K562 (cell line): ENCODE measurements around the gene DEPP1. TPM values are rescaled to one million over a fixed set of nuclear protein-coding genes. Genes with fewer than 3 reads are reported as not detected.

Experiments
- CBX3 ChIP-seq, 2 experiments: IDR thresholded peaks; 1 replicate in 1 of 2; 2 replicates in 1 of 2; pipeline ENCODE4 v1.6.1; 2012; ENCODE audit warnings: inconsistent platforms in 2 of 2, low read length in 2 of 2, borderline replicate concordance in 1 of 2, control low read depth in 1 of 2
- EP400 ChIP-seq: fragments of 450-650 bp; IDR thresholded peaks from 2 replicates; pipeline ENCODE4 v1.6.1; 2017; ENCODE audit warnings: antibody characterized with exemption, mild to moderate bottlenecking, moderate library complexity
- ETS1 ChIP-seq: conservative IDR thresholded peaks from 2 replicates; pipeline ENCODE4 v1.6.1; 2011; ENCODE audit warnings: low read depth, mild to moderate bottlenecking, low read length; ENCODE audit not compliant: control insufficient read depth
- ILK ChIP-seq: fragments of 450-650 bp; IDR thresholded peaks from 2 replicates; pipeline ENCODE4 v1.6.1; 2016; ENCODE audit warnings: missing genetic modification characterization, low read depth, mild to moderate bottlenecking, missing compliant biosample characterization, moderate library complexity, borderline replicate concordance
- NCOR1 ChIP-seq: fragments of 450-650 bp; IDR thresholded peaks from 2 replicates; pipeline ENCODE4 v1.6.1; 2016; ENCODE audit warnings: mild to moderate bottlenecking, moderate library complexity
- PBX2 ChIP-seq, 2 experiments: IDR thresholded peaks in 1 of 2; conservative IDR thresholded peaks in 1 of 2; 2 replicates each; pipeline ENCODE4 v1.6.1; 2016; ENCODE audit warnings: low read depth in 2 of 2, mild to moderate bottlenecking in 1 of 2, missing compliant biosample characterization in 1 of 2, missing genetic modification characterization in 1 of 2, moderate library complexity in 1 of 2
- RBM34 ChIP-seq: fragments of 200-400 bp; formaldehyde crosslinking; IDR thresholded peaks from 2 replicates; pipeline ENCODE4 v1.6.1; 2018; ENCODE audit warnings: low read length, borderline replicate concordance; ENCODE audit not compliant: insufficient read depth
- RBM39 ChIP-seq: fragments of 200-400 bp; formaldehyde crosslinking; optimal IDR thresholded peaks from 2 replicates; pipeline ENCODE3; 2018; ENCODE audit warnings: low read depth, low read length
- SMARCA4 ChIP-seq: fragments of 450-650 bp; IDR thresholded peaks from 2 replicates; pipeline ENCODE4 v1.6.1; 2016
- TRIM25 ChIP-seq: fragments of 450-650 bp; IDR thresholded peaks from 2 replicates; pipeline ENCODE4 v1.7.0; 2016; ENCODE audit warnings: borderline replicate concordance
- TRIM28 ChIP-seq: fragments of 450-650 bp; IDR thresholded peaks from 2 replicates; pipeline ENCODE4 v1.6.1; 2017
- UBTF ChIP-seq, 2 experiments: IDR thresholded peaks; 2 replicates each; pipeline ENCODE4 v1.6.1; 2012; ENCODE audit warnings: improper control_type of control experiment in 2 of 2, low read depth in 2 of 2, low read length in 2 of 2, borderline replicate concordance in 1 of 2
- USF1 ChIP-seq: sonication (generic); formaldehyde crosslinking; IDR thresholded peaks from 2 replicates; pipeline ENCODE4 v1.9.0; 2022; ENCODE audit warnings: mild to moderate bottlenecking, missing genetic modification reagents
- ZNF354B ChIP-seq: fragments of 250-450 bp; sonication (Bioruptor Pico); IDR thresholded peaks from 2 replicates; pipeline ENCODE4 v1.4.0; 2020
- ZNF395 ChIP-seq: fragments of 200-800 bp; sonication (Bioruptor generic); IDR thresholded peaks from 2 replicates; pipeline ENCODE4 v1.6.1; 2017; ENCODE audit warnings: missing genetic modification characterization, missing compliant biosample characterization
- ZNF717 ChIP-seq: fragments of 250-450 bp; sonication (Bioruptor Pico); IDR thresholded peaks from 2 replicates; pipeline ENCODE4 v1.5.0; 2021
- polyA plus RNA-seq, 8 experiments: library from polyadenylated mRNA; depleted of rRNA in 4 of 8; stranded (reverse) in 5 of 8; unstranded in 3 of 8; fragments of >200 nt; fragmentation: Nextera tagmentation in 2 of 8; fragmentation: Illumina TruSeq in 1 of 8; extraction: Ambion mirVana in 2 of 8; extraction: Trizol in 1 of 8; gene quantifications; 2 replicates each; pipeline versions ENCODE4 v1.2.1 to v1.2.3, GENCODE V29; 2011 to 2014; ENCODE audit warnings: inconsistent platforms in 1 of 8, missing spikeins in 1 of 8
- total RNA-seq, 7 experiments: library from RNA; depleted of rRNA in 6 of 7; stranded (reverse); fragments of >200 nt in 6 of 7; fragmentation: Illumina TruSeq in 2 of 7; extraction: Trizol in 2 of 7; gene quantifications; 2 replicates each; pipeline versions ENCODE4 v1.2.1 to v1.2.3, GENCODE V29; 2011 to 2021; ENCODE audit warnings: low replicate concordance in 1 of 7

The DEPP1 gene
- total and polyA plus RNA-seq, 9 of the 15 experiments (the other 6 are each of a cell fraction or from before 2014, with no cell fraction given): 0.04 to 0.54 (median 0.20) TPM; not detected in 1

GRCh38 chr10:44974628-44975430, 3.8 kb downstream of the DEPP1 start (continued):
- TF ChIP-seq RBM39 (no peak), NCOR1 (no peak), SMARCA4 (no peak), UBTF (IDR thresholded peaks at IDR 0.05; ENCODE audit: borderline replicate concordance in 1 of 2, low read depth in 2 of 2, low read length in 2 of 2) (peak in 1 of 2 experiments; percentile 35; a peak in 1 of 4 replicates), RBM34 (no peak), ETS1 (0 out of 2 replicates have a peak, but pooled peaks have one; percentile 66), ZNF354B (CRISPR knock-in tag) (no peak), EP400 (no peak), ILK (tag) (no peak), CBX3 (IDR thresholded peaks at IDR 0.05; ENCODE audit: borderline replicate concordance in 1 of 2, low read length in 2 of 2) (no peak), TRIM28 (no peak), ZNF395 (CRISPR knock-in tag) (no peak), USF1 (CRISPR knock-in tag) (no peak), ZNF717 (no peak), PBX2 (CRISPR knock-in tag; IDR thresholded peaks at IDR 0.05; ENCODE audit: low read depth) (no peak), PBX2 (tag; conservative IDR thresholded peaks at IDR 0.05; ENCODE audit: low read depth) (no peak), TRIM25 (no peak)
